Astrocyte of the spinal cord (primary cell): ENCODE measurements around the gene AXL.

ENCODE experiments used
- DNase-seq: peaks from one replicate; pipeline ENCODE4 v3.0.0; 2011; ENCODE audit warnings: low read depth, low spot score
- H3K4me3 ChIP-seq: 2 replicates; pipeline ENCODE4 v1.5.1; 2011; ENCODE audit warnings: low read depth, mild to moderate bottlenecking, low read length, moderate library complexity
- CTCF ChIP-seq: IDR thresholded peaks from 2 replicates; pipeline ENCODE4 v1.5.1; 2012; ENCODE audit warnings: low read depth, mild to moderate bottlenecking, low read length, inconsistent platforms
- in situ Hi-C: cut with HindIII; loops from 2 replicates; pipeline ENCODE4 v1.10.0; 2017; ENCODE audit warnings: low sequenced_read_pairs

The AXL gene

GRCh38 chr19:41255171-41255570 lies 36.1 kb downstream of the AXL start:
- no peak for TF ChIP-seq CTCF
- H3K4me3 ChIP-seq = no peak overlapping the region
- in situ Hi-C loops = no loop called here
- DNase-seq = no peak

DNA sequence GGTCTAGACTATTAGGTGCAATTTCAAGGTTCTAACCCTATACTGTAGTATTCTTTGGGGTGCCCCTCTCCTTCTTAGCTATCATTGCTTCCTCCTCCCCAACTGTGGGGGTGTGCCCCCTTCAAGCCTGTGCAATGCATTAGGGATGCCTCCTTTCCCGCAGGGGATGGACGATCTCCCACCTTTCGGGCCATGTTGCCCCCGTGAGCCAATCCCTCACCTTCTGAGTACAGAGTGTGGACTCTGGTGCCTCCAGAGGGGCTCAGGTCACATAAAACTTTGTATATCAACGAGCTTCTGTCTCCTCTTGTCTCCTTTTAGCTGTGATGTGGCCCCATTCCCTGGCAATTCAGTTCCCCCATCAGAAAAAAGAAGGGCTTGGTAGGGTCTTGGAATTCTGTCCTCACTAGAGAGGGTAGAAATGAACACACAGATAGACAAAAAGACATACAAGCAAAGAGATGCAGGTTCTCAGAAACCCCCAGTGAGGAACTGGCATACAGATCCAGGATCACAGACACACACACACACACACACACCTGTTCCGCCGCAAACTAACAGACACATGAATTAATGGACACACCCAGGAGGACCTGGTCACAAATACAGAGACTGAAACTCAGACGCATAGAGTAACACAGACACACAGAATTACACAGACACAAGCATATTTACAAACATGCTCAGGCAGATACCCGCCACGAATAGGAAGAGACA lies 42.6 kb downstream of the AXL start:
- DNase-seq = no peak
- TF ChIP-seq CTCF = no peak
- peak overlapping the region; percentile 71 for H3K4me3 ChIP-seq
- in situ Hi-C loops = no loop called here

GRCh38 chr19:41263042-41263849 lies 44.2 kb downstream of the AXL start:
- peak overlapping the region; percentile 71 for H3K4me3 ChIP-seq
- peak; percentile 64 for DNase-seq
- in situ Hi-C loops = no loop called here
- no peak for TF ChIP-seq CTCF

- H3K4me3 ChIP-seq = peak within 1 kb of the TSS; percentile 94
- peak; percentile 100 for DNase-seq
- TF ChIP-seq CTCF = peak; percentile 32
- in situ Hi-C loops = no loop called here
Measured at GRCh38 chr19:41263850-41264580, 45.0 kb downstream of the AXL start, which contains the start of gene HNRNPUL1. Gene HNRNPUL1, plus strand, starts transcription at chr19:41264372. Its CDS starts 132 bp downstream, at chr19:41264504.

GRCh38 chr19:41264581-41265394 lies 45.8 kb downstream of the AXL start:
- in situ Hi-C loops = no loop called here
- DNase-seq = peak; percentile 14
- peak overlapping the region; percentile 94 for H3K4me3 ChIP-seq
- TF ChIP-seq CTCF = no peak
